Fibroblast of mammary gland (primary cell): ENCODE results near the gene GPR137B.

Experiments used
- DNase-seq: peaks from one replicate; pipeline ENCODE4 v3.0.0-alpha.2; 2010; ENCODE audit warnings: low read depth
- H3K4me3 ChIP-seq: 2 replicates; pipeline ENCODE4 v1.5.1; 2011; ENCODE audit warnings: low read depth, mild to moderate bottlenecking, low read length, moderate library complexity; ENCODE audit not compliant: control insufficient read depth
- CTCF ChIP-seq: conservative IDR thresholded peaks from 2 replicates; pipeline ENCODE4 v1.5.1; 2011; ENCODE audit warnings: low read depth, low read length, inconsistent platforms; ENCODE audit not compliant: control insufficient read depth, insufficient read depth

GPR137B gene

GRCh38 chr1:236149696-236150228, 7.4 kb downstream of the GPR137B start:
- no peak overlapping the region for H3K4me3 ChIP-seq
- TF ChIP-seq CTCF: no peak
- DNase-seq: no peak

- no peak overlapping the region for H3K4me3 ChIP-seq
- DNase-seq: no peak
- no peak for TF ChIP-seq CTCF
Measured at GRCh38 chr1:236150311-236150955, 8.1 kb downstream of the GPR137B start.

- no peak for DNase-seq
- TF ChIP-seq CTCF: no peak
- no peak overlapping the region for H3K4me3 ChIP-seq
Measured at GRCh38 chr1:236150986-236151385, 8.6 kb downstream of the GPR137B start.

- TF ChIP-seq CTCF: no peak
- H3K4me3 ChIP-seq: no peak overlapping the region
- no peak for DNase-seq
Measured at GRCh38 chr1:236151739-236152424, 9.5 kb downstream of the GPR137B start.

GRCh38 chr1:236154126-236154525, 11.8 kb downstream of the GPR137B start:
- no peak for TF ChIP-seq CTCF
- DNase-seq: no peak
- H3K4me3 ChIP-seq: no peak overlapping the region

- TF ChIP-seq CTCF: no peak
- no peak overlapping the region for H3K4me3 ChIP-seq
- no peak for DNase-seq
Measured at GRCh38 chr1:236154671-236155398, 12.5 kb downstream of the GPR137B start.
